AG04449 (cell line): ENCODE measurements around the gene KIAA0513.

Experiments used
- CTCF ChIA-PET: fragments of 350-600 bp; formaldehyde crosslinking; extraction: SDS; loops from one replicate; lab custom pipeline; 2021; ENCODE audit warnings: antibody characterized with exemption; lab: Yijun Ruan, JAX
- POLR2A ChIA-PET: fragments of 400-600, 350-600 bp; formaldehyde crosslinking; extraction: SDS; loops from one replicate; lab custom pipeline; 2020; ENCODE audit warnings: antibody characterized with exemption, inconsistent platforms; lab: Yijun Ruan, JAX
- DNase-seq: peaks from one replicate; pipeline ENCODE4 v3.0.0-alpha.2; 2010; ENCODE audit warnings: low read depth, low spot score
- H3K4me3 ChIP-seq: 2 replicates; pipeline ENCODE4 v1.5.1; 2011; ENCODE audit warnings: low read depth, mild to moderate bottlenecking, control low read depth, low read length
- TF ChIP-seq, protein P1 (sequence below): IDR thresholded peaks from one replicate; pipeline ENCODE4 v1.5.1; 2011; ENCODE audit warnings: mild to moderate bottlenecking, moderate library complexity, low read length, control low read depth, inconsistent platforms; ENCODE audit not compliant: insufficient read depth; ENCODE audit errors: missing control alignments

KIAA0513 gene

GRCh38 chr16:85046472-85046916 is 18.9 kb downstream of the KIAA0513 start:
- no peak for DNase-seq
- CTCF ChIA-PET, result interaction anchor here (1.0 to 1.4 kb wide), 3 partner anchors 9 to 16 kb away, joined by 3 to 7 read pairs (median 4); no protein-coding TSS in a partner anchor
- no peak overlapping the region for H3K4me3 ChIP-seq
- POLR2A ChIA-PET, result no interaction called here
- TF ChIP-seq, protein P1, sequence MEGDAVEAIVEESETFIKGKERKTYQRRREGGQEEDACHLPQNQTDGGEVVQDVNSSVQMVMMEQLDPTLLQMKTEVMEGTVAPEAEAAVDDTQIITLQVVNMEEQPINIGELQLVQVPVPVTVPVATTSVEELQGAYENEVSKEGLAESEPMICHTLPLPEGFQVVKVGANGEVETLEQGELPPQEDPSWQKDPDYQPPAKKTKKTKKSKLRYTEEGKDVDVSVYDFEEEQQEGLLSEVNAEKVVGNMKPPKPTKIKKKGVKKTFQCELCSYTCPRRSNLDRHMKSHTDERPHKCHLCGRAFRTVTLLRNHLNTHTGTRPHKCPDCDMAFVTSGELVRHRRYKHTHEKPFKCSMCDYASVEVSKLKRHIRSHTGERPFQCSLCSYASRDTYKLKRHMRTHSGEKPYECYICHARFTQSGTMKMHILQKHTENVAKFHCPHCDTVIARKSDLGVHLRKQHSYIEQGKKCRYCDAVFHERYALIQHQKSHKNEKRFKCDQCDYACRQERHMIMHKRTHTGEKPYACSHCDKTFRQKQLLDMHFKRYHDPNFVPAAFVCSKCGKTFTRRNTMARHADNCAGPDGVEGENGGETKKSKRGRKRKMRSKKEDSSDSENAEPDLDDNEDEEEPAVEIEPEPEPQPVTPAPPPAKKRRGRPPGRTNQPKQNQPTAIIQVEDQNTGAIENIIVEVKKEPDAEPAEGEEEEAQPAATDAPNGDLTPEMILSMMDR, result no peak

DNA sequence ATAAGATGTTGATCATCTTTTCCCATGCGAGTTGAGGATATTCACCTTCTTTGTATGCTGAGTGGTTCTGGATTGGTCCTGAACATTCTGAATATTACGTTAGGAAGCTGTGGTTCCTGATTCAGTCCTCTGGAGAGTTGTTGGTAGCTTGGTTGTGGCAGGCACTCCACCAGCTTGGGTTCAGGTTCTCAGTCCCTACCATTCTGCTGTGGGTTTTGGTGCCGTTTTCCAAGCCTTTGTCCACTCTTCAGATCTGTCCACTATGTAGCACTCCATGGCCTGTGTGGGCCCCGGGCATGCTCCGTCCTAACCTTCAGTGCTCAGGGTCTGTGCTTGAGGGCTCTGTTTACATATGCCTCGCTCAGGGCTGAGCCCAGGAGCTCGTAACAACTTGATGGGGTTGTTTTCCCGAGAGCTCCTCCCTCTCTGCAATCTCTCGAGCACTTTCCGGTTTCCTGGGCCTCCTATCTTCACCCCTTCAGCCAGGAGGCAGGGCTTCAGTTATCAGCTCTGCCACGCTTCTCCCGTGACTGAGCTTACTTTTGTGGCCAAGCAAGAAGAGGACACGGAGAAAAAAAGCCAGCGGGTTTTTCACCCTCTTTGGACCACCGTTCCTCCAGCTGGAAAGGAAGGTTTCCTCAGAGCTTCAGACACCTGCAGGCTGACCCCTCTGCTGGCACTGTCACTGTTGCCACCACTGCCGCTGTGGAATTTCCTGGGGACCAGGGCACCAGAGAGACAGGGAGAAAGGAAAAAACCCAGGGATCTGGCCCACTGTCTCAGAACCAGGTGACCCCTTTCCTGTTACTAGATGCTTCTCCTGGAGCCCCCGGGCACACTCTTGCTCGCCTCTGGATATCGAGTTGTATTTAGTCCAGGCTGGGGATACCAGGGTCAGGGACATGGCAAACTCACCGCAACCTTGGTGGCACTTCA is 19.6 kb downstream of the KIAA0513 start:
- ChIA-PET CTCF (interaction anchor here (1.0 to 1.4 kb wide), 3 partner anchors 9 to 17 kb away, joined by 3 to 7 read pairs (median 4); no protein-coding TSS in a partner anchor), POLR2A (no interaction called here)
- DNase-seq, result no peak

GRCh38 chr16:85047867-85048455 is 20.4 kb downstream of the KIAA0513 start:
- TF ChIP-seq, protein P1, result no peak
- H3K4me3 ChIP-seq, result no peak overlapping the region
- CTCF ChIA-PET, result no interaction called here
- POLR2A ChIA-PET, result no interaction called here
- DNase-seq, result no peak

More for the DNA sequence above, 19.6 kb downstream of the KIAA0513 start:
- TF ChIP-seq, protein P1, result no peak
- H3K4me3 ChIP-seq, result no peak overlapping the region

DNA sequence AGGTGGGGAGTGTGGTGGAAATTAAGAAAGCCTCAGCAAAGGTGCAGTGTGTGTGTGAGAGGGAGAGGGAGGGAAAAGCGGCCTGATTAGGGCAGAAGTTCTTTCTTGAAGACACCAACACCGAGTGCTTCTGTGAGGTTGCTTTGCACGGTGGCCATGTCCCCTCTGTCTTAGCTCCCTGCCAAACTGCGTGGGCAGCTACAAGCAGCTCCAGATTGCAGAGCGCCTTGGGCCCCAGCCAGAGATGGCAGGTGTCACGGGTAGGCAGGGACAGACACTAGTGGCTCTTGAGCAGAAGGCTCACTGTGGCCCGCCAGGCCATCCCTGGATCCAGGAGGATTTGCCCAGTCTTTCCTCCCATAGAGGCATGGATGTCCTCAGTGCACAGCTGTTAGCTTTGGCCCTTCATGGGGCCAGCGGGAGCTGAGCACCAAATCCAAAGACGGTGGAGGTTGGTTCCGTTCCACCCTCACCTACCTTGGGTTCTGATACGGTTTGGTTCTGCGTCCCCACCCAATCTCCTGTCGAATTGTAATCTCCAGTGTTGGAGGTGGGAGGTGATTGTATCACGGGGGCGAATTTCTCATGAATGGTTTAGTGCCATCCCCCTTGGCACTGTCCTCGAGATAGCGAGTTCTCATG is 21.4 kb downstream of the KIAA0513 start:
- ChIA-PET CTCF (interaction anchor here (1.6 kb wide), 1 partner anchor 21 kb away, joined by 5 read pairs; the partner anchor contains the start of gene KIAA0513), POLR2A (no interaction called here)
- no peak overlapping the region for H3K4me3 ChIP-seq
- TF ChIP-seq, protein P1, result no peak
- no peak for DNase-seq

- CTCF ChIA-PET, result interaction anchor here (1.6 kb wide), 1 partner anchor 22 kb away, joined by 5 read pairs; the partner anchor contains the start of gene KIAA0513
- POLR2A ChIA-PET, result no interaction called here
- H3K4me3 ChIP-seq, result no peak overlapping the region
- TF ChIP-seq, protein P1, result no peak
- no peak for DNase-seq
Measured at GRCh38 chr16:85049706-85050305, 22.2 kb downstream of the KIAA0513 start.
